ENCODE results near the gene PRRG4.

DNA sequence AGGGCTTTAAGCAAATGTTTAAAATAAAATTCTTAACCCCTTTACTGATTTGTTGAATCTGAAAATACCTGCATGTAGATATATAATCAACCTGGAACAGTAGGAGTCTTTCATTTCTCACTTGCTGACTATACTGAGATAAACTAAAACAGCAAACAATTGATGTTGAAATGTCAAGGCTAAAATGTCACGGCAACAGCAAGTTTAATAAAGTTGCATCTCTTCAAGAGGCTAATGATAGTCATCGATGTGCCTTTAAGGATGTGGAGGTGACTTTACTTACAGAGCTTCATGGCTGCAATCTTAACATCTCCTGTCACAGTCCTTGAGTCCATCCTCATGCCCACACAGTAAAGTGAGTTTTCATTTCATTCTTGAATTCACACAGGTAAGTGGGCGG, 3.6 kb upstream of the PRRG4 start:
- TF ChIP-seq, protein P1, sequence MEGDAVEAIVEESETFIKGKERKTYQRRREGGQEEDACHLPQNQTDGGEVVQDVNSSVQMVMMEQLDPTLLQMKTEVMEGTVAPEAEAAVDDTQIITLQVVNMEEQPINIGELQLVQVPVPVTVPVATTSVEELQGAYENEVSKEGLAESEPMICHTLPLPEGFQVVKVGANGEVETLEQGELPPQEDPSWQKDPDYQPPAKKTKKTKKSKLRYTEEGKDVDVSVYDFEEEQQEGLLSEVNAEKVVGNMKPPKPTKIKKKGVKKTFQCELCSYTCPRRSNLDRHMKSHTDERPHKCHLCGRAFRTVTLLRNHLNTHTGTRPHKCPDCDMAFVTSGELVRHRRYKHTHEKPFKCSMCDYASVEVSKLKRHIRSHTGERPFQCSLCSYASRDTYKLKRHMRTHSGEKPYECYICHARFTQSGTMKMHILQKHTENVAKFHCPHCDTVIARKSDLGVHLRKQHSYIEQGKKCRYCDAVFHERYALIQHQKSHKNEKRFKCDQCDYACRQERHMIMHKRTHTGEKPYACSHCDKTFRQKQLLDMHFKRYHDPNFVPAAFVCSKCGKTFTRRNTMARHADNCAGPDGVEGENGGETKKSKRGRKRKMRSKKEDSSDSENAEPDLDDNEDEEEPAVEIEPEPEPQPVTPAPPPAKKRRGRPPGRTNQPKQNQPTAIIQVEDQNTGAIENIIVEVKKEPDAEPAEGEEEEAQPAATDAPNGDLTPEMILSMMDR (conservative IDR thresholded peaks at IDR 0.05; ENCODE audit: low read length): no peak
- TF ChIP-seq EZH2phosphoT487 (IDR thresholded peaks at IDR 0.05; ENCODE audit: borderline replicate concordance): no peak
